Stimulated activated CD8-positive, alpha-beta memory T cell treated with anti-CD3 and anti-CD28 coated beads, Interleukin-7, amount 100 ng/mL, for 48 hours (primary cell): ENCODE data around the gene CHST5.
A peak's percentile ranks its signal among the peaks of the same experiment; 100 is the strongest.
"Not testable (repeated sequence)": the region's sequence is repeated elsewhere in the genome, so short reads cannot be mapped to it uniquely, and the experiment has no call there.

Experiments used
- DNase-seq, 2 donors: peaks; one replicate each; pipeline ENCODE4 v3.0.0-alpha.2; 2020; ENCODE audit warnings: low read depth in 1 of 2; ENCODE audit errors: extremely low read depth in 1 of 2

CHST5 gene

DNA sequence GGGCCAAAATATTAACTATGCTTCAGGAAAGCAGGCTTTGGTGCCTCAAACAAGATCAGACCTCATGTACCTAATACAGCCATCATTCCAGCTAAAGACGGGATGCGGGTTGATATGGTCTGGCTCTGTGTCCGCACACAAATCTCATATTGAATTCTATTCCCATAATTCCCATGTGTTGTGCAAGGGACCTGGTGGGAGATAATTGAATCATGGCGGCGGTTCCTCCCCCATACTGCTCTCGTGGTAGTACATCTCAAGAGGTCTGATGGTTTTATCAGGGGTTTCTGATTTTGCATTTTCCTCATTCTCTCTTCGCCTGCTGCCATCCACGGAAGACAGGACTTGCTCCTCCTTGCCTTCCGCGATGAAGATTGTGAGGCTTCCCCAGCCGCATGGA is 21.6 kb downstream of the CHST5 start:
- no peak for DNase-seq

DNA sequence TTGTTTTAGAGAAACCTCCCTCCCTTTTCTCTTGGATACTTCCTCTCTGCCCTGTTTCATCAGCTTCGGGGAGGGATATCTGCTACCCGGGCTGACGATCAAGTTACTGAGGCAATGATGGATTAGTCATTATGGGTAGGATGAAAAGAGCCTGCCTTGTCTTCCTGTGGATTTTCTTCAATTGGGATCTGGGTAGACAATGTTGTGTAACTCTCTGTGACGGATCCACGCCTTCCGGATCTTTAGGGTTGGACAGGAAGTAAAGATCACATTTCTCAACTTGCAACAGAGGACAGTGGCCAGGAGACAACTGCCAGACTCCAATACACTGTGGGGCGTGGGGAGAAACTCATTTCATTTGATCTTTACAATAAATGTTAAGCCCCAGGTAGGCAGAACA is 29.3 kb downstream of the CHST5 start:
- DNase-seq, result no peak

DNA sequence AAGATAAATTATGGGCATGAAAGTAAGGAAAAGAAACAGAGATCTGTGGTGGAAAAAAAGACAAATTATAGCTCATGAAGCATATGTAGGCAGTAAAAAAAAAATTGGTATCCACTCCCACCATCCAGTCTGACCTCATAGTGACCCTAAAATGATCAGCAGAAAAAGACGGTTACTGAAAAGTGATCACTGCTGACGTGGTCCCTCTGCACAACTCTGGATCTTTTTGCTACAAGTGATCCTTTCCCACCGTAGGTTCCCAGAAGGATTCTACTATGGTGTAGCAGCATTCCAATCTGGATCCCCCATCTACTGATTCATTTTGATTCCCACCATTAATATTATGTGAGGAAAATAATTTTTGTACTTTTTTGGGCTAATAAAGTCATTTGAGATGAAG is 29.8 kb downstream of the CHST5 start:
- DNase-seq, result no peak

DNA sequence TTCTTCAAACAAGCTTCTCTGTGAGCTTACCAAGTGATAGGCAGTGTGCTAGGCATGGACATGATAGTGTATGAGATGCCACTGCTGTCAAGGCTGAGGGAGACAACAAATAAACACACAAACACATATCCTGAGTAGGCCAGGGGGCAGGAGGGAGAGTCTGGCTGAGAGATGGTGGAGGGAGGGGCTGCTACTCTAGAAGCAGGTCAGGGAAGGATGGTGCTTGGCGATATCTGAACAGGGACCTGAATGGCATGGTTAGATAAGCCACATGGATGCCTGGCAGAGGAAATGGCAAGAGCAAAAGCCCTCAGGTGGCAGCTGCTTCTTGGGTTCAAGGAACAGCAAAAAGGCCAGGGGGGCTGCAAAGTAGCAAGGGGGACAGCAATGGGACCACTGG is 32.1 kb downstream of the CHST5 start:
- no peak for DNase-seq

DNA sequence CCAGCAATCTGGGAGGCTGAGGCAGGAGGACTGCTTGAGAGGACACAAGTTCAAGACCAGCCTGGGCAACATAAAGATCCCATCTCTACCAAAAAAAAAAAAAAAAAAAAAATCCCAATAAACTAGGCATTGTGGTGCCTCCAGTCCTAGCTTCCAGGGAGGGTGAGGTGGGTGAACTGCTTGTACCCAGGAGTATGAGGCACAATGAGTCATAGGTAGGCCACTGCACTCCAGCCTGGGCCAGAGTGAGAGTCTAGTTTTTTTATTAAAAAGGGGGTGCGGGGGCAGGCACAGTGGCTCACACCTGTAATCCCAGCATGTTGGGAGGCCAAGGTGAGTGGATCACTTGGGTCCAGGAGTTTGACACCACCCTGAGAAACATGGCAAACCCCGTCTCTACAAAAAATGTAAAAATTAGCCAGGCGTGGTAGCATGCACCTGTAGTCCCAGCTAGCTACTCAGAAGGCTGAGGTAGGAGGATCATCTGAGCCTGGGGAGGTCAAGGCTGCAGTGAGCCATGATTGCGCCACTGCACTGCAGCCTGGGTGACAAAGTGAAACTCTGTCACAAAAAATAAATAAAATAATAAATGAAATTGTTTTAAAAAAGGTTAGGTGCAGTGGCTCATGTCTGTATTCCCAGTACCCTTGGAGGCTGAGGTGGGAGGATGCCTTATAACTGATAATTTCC is 32.8 kb downstream of the CHST5 start:
- no peak for DNase-seq

DNA sequence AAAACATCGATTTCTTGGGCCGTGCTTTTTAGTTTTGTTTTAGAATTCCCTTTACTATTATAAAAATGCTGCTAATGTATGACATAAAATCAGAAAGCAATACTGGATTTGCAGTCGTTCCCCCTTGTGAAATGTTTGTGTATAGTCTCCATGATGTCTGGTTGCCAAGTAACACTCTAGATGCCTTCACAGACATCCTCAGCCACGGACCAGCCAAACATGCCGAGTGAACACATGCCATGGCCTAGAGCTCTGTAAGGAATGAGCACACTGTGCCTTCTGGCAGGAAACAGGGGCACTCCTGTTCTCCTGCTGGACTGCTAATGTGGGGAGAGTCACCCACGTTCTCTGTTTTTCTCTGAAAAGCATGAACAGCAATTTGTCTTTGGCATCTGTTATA is 34.1 kb downstream of the CHST5 start:
- not testable (repeated sequence) for DNase-seq

DNA sequence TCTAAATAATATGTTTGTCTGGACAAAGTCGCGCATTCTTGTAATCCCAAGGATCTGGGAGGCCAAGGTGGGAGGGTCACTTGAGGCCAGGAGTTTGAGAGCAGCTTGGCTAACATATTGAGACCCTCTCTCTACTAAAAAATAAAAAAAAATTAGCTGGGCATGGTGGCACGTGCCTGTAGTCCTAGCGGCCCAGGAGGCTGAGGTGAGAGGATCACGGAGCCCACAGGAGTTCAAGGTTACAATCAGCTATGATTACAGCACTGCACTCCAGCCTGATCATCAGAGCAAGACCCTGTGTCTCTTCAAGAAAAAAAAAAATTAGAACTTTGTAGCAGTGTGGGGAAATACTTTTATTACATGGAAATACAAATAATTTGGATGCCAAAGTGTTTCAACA is 34.5 kb downstream of the CHST5 start:
- DNase-seq, result no peak

DNA sequence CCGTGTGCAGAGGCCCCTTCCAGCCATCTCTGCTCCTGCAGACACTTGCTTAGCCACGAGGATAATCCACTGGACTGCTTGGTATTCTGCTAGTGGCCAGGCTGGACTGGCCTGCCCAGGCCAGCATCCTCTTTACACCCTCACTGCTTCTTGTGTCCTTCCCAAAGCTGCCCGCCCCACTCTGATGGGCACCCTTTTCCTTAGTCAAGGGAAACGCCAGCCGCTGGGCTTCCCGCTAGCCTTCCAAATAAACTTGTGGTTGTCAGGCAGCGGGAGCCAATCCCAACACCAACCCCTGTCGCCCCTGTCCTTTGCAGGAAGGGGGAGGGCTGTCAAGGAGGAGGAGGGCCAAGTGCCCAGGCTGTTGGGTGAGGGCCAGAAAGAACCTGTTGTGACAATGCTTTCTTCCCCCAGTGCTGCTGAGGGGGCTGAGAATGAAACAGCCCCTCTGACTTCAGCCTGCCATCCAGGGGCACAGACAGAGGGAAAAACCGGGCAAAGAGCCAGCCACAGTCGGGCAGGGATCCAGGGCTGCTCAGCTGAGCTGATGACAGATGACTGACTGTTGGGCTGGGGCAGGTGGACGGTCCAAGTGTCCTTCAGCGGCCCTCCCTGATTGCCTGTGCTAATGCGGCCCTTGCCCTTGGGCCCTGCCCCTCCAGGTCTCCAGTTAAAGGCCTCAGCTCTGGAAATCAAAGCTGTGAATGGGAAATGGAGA is 37.1 kb downstream of the CHST5 start:
- not testable (repeated sequence) for DNase-seq

DNA sequence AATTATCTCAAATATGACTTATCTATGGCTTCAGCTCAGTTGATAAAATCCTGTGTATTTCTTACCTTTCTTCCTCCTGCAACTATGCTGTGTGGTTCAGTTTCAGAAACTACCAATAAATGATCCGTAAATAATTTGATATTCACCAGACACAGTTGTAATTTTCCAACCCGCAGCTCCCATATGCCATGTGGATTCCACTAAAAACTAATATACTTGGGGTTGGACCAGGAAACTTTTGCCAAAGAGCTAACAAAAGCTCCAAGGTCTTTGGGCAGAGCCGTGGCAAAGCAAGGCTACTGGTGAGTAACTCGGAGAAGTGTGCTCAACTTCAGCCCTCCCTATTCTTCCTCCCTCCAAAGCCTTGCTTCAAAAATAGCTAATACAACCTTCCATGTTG is 38.4 kb downstream of the CHST5 start:
- no peak for DNase-seq

DNA sequence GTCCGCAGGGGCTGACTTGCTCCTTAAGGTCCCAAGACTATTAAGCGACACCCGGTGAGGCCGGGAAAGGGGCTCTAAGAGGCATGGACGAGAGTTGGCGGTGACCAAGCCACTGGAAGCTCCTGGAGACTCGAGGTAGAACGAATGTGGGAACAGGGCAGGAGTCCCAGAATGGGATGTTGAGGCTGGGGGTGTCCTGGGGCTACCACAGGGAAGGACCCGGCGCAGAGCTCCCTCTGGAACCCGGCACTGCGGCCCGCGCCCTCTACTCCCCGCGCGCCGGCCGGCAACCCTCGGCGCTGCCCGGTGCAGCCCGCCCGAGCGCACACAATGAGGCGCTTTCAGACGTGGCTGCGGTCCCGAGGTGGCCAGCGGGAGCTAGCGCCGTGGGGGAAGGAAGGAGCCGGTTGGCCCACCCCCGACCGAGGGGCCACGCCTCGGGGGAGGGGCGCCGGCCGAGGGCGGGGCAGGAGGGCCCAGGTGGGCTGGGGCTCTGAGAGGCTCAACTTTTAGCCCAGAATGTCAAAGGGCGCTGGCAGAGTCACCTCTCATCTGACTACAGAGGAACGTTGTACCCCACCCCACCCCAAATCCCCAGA is 40.7 kb downstream of the CHST5 start, which contains the start of gene CHST6:
Gene CHST6 (minus strand): TSS at position 366 of the 599 bp plus-strand sequence. CDS start 15,613 bp downstream, outside the sequence.
- DNase-seq, result peak in 1 of 2 donors; percentile 17

DNA sequence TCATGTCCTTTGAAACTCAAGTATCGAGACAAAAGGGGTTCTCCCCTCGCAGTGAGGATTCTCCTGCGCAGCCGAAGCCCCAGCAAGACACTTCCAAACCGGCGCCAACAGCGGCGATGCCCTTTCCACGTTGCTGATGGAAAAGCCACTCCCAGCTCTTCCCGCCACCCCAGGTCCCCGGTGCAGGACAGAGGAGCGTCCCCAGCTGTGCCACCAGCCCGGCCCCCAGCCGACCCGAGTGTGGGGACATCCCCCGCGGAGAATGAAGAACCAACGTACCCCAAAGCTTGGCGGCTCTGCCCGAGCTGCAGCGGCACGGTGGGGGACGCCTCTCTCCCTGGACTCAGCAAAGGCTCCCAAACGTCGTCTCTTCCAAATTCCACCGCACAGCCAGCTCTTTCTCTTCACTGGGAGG is 41.2 kb downstream of the CHST5 start:
- no peak for DNase-seq

DNA sequence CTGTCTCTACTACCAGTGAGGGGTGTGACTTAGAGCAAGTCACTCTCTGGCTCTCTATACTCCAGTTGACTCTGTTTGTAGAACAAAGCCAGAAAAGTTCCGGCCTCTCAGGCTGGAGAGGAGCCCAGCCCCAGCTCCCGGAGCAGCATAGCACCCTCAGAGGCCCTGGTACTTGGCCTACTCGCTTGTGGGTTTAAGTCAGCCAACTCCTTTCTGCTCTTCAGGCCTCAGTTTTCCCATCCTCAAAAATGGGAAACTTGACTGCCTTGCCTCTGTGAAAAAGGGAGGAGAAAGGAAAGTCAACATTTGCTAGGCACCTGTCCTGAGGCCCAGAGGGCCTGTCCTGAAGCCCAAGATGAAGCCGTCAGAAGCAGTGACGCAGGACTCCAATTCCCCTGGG is 41.7 kb downstream of the CHST5 start:
- DNase-seq, result no peak

DNA sequence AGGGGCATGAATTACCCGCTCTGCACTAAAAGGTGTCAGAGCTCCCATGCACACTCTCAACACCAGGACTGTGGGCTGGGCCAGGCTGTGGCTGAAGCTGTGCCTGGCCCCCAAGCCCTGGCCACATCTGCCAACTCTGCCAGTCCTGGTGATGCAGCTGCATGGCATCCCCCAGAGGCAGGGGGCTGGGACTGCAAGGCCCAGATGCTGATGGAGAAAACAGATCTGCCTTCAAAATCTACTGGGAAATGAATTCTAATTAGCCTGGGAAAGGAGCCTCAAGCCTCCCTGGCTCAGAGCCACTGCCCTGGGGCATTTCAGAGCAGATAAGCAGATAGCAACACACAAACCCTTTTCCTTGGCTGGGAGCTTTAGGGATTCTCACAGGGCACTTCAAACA is 44.0 kb downstream of the CHST5 start:
- DNase-seq, result no peak

DNA sequence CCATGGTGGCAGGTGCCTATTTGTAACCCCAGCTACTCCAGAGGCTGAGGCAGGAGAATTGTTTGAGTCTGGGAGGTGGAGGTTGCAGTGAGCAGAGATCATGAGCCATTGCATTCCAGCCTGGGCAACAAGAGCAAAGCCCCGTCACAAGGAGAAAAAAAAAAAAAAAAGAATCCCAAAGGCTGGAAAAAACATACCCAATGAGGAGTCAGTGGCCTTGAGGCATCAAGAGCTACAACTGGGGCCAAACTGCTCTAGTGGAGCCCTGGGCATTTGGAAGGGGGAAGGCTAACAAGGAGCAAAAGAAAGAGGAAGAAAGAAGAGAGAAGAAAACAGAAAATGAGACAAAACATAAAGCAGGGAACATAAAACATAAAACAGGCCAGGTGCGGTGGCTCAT is 47.6 kb downstream of the CHST5 start:
- no peak for DNase-seq

DNA sequence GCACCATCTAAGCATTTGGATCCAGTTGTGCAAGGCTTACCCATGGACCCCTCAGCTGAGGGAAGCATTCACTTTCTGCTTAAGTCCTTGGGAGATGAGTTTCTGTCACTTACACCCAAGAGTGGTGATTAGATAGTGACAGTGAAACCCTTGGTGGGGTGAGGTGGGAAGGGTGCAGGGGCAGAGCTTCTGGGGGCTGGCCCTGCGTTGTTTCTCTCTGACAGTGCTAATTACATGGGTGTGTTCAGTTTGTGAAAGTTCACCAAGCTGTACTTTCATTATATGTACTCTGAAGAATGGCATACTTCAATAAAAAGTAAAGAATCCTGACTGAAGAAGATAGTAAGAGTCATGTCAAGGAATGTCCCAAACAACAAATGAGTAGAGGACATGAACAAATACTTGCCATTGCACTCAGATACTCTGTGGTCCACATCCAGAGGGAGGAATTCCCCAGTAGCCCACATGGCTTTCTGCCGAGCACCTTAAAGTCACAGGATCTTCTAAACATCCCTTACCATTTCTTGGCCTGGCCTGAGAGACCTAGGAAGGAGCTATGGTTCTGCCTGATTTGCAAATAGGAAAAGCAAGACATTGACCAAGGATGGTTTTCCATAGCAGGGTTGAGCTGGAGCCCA is 49.1 kb downstream of the CHST5 start:
- DNase-seq, result no peak

DNA sequence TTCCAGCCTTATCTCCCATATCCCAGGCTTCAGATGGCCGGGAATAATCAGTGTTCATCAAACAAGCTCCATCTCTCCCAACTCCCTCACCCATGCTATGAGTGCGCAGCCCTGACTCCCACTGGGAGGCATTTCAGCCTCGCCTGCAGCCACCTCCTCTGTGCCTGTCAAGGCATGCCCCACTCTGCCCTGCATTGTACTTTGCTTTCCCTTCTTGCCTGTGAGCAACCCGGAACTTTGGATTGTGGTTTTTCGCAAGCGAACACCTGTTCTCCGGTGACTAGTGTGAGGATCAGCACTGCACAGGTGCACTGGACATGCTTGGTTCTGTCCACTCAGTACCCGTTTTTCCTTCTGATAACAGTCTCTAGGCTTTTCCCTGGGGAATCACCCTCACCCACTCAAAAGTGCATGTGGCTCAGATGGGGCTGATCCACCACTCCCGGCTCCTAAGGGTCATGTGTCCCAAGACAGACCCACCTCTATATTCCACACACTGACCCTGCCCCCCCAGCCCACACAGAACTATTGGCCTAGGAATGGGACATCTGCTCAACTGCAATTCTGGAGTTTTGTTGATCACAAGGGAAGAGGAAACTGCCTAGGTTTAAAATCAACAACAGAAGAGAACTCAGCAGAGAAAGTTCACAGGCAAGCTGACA is 49.8 kb downstream of the CHST5 start:
- DNase-seq, result no peak

DNA sequence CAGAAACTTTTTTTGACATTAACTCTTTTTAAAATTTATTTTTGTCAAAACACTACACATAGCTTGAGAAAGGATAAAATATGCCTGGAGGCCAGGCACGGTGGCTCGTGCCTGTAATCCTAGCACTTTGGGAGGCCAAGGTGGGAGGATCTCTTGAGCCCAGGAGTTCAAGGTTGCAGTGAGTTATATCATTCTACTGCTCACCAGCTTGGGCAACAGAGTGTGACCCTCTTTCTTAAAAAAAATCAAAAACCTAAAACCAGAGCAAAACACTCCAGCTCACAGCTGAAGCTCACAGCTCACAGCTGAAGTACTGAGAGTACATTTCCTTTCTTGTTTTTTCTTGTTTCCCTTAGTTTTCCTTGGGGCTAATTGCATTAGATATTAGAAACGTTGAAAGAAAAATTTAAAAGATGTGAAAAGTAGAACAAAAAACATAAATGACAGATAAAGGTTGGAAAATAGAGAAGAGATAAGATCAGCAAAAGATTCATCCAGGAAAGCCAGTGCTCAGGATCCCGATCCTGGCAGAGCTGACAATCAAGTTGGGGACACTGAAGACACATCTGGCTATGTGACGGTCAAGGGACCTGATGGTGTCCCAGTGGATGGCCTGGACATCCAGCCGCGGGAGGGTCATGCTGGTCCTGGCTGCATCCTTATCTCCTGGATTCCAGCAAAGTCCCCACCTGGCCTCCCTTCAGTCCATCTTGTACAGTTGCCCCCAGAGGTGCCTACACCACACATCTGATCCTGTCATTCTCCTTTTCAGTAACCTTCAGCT is 50.5 kb downstream of the CHST5 start:
- no peak for DNase-seq

DNA sequence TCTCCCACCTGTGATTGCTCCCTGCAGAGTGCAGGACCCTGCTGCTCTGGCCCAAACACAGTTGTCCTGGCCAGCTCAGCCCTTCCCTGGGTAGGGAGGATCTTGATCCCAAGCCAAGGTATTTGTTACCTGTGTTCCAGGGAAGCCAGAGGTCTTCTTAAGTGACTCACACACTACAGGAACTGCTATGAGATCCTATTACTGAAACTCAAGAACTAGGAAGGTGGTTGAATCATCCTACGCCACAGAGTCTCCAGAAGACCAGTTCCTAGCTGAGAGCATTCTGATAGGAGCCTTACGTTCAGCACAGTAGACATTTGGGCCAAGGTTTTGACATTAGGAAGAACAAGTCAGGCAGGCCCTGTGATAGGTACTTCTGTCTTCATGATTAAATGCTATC is 52.7 kb downstream of the CHST5 start:
- no peak for DNase-seq

DNA sequence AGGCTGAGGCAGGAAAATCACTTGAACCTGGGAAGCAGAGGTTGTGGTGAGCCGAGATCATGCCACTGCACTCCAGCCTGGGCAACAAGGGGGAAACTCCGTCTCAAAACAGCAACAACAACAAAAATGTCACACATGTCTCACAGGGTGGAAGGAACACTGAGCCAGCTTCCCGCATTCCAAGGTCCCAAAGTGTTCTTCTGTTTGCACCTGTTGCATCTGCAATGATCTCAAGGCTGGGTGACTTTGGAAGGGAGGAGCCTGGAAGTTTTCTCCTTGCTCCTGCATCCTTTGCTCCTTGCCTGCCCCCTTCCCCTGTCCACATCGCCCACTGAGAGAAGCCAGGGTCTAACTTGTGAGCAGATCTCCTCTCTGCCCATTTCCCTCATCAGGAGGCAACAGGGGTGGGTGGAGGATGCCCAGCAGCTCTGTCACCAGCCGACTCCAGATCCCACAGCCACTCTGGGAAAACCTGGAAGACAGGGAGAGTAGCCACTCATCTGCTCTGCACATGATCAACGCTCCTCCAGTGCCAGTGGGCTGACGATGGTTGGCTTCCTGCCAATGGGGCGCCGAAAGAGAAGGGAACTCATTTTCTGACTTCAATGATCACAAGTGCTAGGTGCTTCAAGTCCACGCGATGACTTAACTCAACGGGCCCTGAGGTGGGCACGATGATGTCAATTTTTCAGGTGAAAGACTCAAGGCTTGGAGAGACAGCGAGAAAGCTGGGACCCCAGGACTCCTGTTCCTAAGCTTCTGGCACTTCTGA is 53.3 kb downstream of the CHST5 start:
- no peak for DNase-seq

DNA sequence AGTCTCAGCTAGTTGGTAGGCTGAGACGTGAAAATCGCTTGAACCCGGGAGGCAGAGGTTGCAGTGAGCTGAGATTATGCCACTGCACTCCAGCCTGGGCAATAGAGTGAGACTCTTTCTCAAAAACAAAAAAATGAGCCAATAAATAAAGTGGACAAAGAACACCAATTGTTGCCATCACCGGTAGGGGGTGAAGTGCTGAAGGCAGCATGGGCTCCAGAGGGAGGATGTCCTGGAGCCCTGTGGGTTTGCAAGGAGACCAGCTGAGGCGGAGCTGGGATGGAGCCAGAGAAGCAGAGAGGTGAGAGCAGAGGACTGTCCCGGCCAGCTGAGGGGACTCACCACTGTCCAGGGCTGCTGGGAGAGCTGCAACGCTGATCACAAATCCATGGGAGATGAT is 54.4 kb downstream of the CHST5 start:
- no peak for DNase-seq
